Testis (tissue), 2 donors: ENCODE results near the gene MRPS6.

Source experiments
- CTCF ChIP-seq, 3 experiments: fragments of 450-650 bp in 2 of 3; fragments of 200-600 bp in 1 of 3; sonication (generic) in 1 of 3; IDR thresholded peaks; one replicate each; pipeline ENCODE4 v1.5.1; 2016 to 2019; ENCODE audit warnings: antibody characterized with exemption in 3 of 3, mild to moderate bottlenecking in 2 of 3, moderate library complexity in 1 of 3
- POLR2A ChIP-seq: fragments of 450-650 bp; IDR thresholded peaks from one replicate; pipeline ENCODE4 v1.6.1; 2017; ENCODE audit warnings: antibody characterized with exemption, mild to moderate bottlenecking, moderate library complexity

- no peak for TF ChIP-seq CTCF (IDR thresholded peaks at IDR 0.05)
- no peak for TF ChIP-seq POLR2A
These were observed 50.2 kb downstream of the MRPS6 start for GRCh38 chr21:34123609-34124008.
